HG03439 (cell line): ENCODE measurements around the gene PDGFC.

ENCODE experiments used
- ATAC-seq: cut with Tn5 transposase; IDR thresholded peaks from one replicate; pipeline ENCODE4 v1.9.1; 2021; ENCODE audit warnings: mild to moderate bottlenecking, moderate library complexity; ENCODE audit not compliant: unreplicated experiment

The PDGFC gene

DNA sequence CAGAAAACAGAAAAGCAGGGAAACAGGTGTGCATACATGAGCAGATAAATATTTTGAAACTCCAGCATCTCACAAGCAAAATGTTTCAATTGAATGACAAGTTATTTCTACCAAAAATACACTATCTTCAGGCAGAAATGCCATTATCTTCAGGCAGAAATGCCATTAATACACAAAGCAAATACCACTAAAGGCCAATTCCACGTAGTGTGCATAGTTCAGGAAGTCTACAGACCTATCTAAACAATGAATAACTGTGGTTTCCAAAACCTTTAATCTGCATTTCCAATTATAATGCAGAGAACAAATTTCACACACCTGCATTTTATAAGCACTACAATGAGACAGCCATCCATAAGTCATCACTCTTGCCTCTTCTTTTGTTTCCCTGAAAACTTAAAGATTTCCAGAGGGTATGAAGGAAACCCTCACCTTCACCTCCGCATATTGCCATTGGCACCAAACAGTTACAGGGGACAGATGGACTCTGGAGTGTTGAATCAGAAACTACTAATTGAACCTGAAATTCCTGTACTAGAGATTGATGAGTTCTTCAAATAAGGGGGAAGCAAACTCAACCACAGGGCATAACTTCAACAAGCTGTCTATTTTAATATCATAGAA is 179.0 kb downstream of the PDGFC start:
- no peak for ATAC-seq

DNA sequence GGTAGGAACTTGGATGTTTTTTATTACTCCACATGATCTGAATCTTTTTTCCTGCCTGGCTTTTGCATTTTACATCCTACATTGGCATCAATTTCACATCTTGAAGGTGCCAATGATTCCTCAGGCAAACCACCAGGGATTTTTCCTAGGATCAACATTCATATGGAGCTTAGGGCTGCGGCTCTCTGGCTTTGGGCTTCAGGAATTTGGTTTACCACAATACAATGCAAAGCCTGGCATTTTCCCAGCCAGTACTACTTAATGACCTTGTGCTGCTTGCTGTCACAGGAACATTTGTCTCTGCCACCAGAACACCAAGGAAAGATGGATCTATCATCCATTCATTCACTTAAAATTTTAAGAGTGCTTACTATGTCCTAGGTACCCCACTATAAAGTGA is 180.7 kb downstream of the PDGFC start:
- no peak for ATAC-seq

DNA sequence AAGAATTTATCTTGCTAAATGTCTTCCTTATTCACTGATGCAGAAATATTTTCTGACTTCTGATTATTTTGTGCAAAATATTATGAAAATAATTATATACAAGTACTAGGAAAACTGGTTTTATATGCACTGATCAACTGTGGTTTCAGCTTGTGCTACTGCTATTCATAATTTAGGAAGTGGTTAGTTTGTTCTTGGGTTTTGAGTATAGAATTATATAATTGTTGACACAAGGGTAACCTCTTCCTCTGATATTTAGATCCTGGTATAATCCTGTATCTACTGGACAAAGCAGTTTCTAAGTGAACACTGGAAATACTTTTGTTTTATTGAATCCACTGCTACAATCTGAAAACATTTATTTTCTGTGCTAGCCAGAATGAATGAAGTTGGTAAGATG is 182.8 kb downstream of the PDGFC start:
- no peak for ATAC-seq

DNA sequence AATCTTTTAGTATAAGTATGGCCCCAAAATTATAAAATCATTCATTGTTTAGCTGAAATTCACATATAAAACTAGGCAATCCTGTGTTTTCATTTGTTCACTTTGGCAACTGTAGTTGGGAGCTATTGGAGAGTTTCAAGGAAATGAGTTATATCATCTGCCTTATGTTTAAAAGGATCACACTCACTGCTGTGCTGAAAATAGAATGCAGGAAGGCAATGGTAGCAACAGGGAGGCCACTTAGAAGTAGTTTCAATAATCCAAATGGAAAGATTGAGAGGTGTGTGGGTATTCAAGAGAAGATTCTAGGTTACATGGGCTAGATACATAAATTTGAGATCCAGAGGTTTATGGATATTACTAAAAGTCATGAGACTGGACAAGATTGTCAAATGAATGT is 184.9 kb downstream of the PDGFC start:
- ATAC-seq, result no peak

DNA sequence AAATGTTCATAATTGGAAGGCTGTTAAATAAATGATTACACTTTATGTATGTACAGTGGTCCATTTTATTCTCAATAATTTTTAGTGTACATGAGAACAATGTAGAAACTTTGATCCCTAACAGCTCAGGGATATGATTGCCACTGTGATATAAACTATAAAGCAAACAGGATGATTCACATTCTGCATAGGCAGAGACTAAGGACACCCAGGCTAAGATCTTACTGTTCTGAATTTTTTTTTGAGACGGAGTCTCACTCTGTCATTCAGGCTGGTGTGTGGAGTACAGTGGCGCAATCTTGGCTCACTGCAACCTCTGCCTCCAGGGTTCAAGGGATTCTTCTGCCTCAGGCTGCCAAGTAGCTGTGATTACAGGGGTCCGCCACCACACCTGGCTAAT is 186.6 kb downstream of the PDGFC start:
- ATAC-seq, result no peak

DNA sequence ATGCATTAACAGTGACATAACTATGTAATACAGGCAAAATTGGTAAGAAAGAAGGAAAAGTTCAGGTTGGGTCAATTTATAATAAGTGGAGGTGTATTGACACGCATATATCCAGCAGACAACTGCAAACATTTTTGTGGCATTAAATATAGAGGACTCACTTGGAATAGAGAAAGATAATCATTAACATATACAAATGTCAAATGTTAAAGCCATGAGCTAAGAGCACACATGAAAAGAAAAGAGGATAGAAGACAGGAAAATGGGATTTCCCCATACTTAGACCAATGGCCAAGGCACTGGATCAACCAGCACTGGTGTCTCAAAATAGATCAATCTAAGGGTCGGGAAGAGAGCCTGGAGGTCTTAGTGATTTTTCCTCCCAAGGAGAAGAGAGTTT is 187.6 kb downstream of the PDGFC start:
- ATAC-seq, result no peak

DNA sequence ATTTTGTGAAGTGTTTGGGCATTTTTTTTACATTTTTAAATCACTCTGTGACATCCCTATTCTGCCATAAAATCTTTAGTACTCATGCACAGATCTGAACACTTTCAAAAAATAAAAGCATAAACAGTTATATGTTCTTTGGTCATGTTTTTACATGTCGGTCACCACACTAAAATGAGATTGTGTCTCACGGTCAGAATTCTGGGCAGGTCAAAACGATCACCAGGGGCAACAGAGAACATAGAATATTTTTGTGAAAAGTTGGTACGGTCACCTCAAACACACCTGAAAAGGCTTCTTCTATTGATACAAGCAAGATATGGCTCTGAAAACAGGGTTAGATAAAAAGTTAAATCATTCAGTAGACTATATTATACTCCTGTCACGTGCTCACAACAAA is 189.1 kb downstream of the PDGFC start:
- ATAC-seq, result no peak

DNA sequence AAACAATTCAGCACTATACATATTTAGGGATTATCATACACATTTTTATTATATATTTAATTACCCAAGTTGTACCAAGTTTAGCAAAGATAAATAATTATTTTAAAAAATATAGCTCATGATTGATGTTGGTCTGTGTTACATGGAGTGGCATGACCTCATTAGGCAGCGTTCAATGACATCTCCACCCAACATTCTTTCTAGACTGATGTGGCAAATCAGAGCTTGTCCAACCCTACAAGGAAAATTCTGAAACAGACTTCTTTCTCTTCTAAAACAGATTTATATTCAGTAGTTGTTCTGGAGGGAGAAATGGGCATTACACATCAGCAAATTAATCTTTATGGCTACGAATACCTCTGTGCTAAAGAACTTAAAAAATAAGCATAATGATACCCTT is 189.7 kb downstream of the PDGFC start:
- no peak for ATAC-seq

DNA sequence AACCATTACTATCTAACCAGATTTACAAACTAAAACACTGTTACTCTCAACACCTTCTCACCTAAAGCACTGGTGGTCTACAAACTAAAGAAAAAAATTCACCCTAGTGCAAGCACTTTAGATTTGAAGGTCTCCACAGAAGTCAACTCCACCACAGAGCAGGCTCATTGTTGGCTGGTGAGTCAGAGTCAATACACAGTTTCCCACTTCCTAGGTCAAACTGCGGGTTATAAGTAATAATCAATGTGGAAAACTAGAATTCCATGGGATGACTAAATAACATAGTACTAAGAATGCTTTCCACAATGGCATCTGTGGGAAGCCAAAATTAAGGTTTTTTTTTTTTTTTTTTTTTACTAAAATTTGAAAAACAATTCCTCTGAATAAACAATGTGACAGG is 191.8 kb downstream of the PDGFC start:
- no peak for ATAC-seq

DNA sequence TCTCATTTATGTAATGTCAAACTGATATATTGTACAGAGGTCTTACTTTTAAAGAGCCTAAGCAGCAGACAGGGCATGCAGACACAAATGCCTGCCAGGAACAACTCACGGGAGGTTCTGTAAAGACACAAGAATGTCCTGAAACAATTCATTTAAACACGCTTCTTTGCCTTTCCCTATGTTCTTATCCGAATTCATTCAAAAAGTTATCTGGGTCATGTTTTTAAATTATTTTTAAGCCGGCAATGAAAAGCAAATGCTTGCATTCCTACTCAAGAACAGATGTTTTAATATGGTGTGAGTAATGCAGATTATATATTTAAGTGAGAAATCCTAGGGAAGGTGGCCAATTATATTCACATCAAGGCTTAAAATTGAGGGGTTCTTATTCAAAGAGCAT is 192.6 kb downstream of the PDGFC start:
- no peak for ATAC-seq

DNA sequence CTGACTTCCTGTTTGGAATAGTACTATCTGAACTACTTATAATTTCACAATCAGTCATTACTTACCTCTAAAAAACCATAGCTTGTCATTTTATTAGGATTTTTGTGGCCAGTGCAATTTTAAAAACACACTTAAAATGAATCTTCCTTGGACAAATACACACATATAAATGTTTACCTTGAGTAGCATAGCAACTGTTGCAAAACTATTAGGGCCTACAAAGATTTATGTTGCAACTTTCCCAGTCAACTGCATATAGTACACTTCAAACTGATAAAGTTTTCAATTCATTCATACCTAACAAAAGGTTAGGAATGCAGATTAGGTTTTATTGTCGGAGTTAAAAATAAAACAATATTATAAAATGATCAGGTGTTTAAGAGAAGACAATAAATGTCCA is 193.0 kb downstream of the PDGFC start:
- no peak for ATAC-seq

DNA sequence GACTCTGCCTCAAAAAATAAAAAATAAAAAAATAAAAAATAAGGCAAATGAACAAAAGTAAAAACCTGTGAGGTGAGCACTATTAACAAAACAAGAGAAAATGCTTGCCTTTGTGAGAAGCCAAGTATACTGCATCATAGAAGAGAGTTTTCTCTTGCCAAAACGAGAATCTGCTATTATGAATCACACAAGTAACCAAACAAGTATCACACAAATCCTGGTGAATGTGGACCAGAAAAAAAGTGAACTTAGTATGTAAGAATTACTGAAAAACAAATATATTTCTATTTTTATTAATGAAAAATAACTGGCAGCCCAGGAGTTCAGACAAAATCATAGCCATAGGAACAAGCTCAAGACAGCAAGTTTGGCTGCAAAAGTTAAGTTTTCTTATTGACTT is 193.5 kb downstream of the PDGFC start:
- no peak for ATAC-seq

DNA sequence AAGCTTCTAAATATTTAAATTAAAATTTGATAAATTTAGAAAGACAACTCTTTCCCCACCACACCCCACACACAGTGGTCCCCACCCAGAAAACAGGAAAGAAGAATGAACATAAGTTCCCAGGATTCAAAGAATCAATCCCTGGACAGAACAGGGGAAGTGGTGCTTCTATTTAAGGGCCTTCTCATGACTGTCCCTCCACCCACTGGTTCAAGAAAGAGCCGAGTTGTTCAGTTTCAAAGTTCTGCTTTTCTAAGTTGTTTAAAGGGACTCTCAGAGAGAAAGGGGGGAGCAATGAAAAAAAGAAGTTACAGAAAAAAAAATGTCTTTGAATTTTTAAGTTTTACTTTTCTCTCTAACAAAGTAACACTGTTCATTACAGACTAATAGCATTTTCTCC is 195.8 kb downstream of the PDGFC start:
- ATAC-seq, result no peak

DNA sequence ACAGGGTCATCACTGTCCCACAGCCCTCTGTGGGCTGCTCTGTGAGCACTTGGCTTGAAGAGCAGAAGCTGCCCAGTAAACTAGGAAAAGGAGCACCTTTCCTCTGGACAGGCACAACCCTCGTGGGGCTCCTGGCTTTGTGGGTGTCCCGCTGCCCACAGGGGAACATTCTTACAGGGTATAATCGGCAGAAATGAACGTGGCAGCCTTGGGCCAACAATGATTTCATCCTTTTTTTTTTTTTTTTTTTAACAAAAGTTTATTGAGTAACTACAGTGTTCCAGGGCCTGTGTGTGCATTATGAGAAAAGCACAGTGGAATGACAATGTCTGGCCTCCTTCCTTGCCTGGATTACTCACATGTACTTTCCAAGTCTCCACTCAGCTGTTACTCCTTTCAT is 197.2 kb downstream of the PDGFC start:
- ATAC-seq, result no peak

DNA sequence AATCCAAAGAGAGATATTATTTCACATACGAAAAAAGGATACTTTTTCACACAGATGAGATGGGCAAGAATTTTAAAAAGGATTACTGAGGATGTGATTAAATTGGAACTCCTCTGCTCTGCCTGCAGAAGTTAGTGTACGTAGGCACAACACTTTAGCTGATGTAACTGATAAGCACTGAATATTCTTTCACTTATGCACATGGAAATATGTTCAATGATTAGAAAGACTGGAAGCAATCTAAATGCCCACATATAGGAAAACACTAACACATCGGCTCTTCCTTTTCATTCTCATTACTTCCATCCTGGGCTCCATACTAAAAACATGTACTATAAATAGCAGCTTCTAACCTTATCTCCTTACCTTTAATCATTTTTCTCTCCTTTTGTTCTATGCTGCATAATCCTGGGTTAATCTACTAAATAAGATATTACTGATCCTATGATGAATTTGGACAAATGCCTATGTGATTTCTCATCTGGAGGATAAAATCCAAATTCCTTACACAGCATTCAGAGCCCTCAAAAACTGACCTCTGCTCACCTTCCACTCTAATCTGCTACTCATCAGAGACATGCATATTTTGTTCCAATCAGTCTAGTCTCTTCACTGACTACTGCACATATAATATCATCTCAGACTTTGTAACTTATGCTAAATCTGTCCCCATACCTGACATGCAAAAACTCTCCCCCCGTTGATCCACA is 197.8 kb downstream of the PDGFC start:
- no peak for ATAC-seq

DNA sequence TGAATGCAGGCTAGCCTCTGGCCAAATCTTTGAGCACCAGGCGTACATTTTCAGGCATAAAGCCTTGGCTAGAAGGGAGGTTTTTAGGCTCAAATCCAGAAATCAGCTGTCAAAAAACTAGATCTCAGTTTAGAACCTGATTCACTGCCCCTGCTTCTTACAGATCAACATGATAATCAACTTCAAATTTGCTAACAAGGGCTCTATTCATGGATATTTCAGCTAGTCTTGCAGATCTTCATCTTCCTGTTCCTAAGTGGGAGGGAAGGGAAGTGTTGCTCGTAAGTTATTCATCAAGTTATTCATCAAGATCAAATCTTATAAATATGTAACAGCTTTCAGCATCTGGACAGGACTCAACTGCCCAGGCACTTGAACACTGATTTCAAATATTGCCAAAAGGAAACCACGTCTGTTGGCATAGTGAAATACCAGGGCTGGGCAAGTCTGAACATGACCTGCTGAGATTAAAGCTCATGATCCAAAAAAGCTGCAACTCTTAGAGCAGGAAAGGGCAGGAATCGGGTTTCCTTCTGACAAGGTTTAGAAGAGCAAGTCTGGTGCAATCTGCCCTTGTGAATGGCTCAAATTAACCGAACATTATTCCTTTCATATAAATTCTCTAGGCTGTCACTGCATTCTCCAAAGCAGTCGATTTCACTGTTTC is 200.3 kb downstream of the PDGFC start:
- ATAC-seq, result no peak

DNA sequence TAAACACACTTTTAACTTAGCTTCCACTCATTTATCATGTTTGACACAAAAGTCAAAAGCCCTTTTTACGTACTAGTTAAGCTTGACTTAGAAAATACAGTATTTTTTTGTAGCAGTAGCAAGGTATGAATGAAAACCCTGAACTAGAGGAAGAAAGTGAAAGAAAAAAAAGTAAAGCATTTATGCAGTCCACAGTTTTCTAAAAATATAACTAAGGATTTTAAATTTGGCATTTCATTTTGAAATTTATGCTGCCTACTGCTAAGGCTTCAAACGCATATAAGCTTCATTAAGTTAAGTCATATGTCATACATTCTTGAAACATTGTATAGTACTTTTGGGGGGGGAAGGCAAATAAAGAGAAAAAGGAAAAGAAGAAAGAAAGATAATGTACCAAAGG is 201.5 kb downstream of the PDGFC start:
- no peak for ATAC-seq

DNA sequence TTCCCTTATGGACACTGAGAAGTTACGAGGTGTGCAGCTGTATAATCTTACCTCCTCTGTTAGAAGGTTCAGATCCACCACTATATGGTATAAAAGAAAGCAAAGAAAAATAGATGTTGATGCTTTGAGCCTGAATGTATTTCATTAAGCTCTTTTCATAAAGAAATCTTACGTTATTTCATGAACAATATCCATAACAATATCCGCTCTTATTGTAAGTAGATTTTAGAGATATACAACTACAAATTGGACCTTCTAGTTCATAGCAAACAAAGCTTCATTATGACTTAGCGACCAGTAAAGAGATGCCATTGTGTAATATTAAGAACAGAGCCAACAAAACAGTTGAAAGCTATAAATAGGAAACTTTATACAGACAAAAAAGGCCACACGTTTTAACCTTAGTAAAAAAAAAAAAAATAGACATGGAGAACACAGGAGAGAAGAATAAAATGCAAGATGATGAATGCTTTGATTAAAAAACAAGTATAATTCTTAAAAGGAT is 203.6 kb downstream of the PDGFC start:
- ATAC-seq, result no peak

DNA sequence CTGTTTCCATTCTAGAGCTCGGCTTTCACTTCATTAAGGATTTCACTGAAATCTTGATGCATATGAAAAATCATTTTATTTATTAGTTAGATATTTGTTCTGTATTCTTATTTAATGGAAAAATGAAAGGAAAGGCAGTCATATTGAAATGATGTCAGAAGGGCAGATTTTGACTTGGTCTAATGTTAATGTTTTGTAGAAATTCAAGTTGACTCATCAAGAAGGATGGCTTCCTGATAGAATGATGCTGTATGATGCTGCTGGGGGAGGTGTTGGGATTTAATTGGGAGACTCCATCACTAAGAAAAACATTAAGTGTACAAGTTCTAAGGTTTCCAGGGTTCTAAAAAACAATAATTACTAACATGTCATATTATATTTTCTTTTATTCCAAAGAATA is 204.8 kb downstream of the PDGFC start:
- no peak for ATAC-seq

DNA sequence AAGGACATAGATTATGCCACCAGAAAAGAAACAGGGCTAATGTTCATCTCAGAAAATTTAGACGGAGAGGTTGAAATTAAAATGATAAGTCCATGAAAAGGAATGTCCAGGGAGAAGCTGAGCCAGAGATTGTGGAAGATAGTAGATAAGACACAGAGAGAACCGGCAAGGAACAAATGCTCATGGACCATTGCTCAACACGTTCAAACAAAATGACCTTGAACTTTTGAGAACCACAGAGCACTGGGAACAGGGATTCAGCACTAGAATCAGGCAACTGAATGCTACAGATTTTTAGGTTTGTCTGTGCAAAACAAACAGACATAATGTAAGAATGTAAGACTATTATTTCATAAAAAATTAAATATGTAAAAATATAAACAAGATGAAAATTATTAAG is 206.3 kb downstream of the PDGFC start:
- ATAC-seq, result no peak

DNA sequence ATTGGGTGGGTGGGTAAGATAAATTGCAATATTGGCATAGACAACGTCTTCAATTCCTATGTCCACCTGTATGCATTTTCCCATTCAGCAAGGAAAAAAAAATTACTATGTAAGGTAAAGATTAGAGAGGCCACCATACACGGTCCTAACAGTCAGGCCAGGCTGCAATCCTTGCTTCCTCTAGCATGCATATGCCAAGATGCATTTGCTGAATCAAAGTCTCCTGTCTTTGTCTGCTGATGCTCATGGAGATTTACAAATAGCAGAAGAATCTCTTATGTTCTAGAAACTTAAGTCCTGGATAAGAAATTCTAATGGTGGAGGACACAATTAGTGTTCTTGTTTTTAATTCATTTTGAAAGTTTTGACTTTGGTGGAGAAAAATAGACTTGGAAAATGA is 206.8 kb downstream of the PDGFC start:
- ATAC-seq, result no peak

DNA sequence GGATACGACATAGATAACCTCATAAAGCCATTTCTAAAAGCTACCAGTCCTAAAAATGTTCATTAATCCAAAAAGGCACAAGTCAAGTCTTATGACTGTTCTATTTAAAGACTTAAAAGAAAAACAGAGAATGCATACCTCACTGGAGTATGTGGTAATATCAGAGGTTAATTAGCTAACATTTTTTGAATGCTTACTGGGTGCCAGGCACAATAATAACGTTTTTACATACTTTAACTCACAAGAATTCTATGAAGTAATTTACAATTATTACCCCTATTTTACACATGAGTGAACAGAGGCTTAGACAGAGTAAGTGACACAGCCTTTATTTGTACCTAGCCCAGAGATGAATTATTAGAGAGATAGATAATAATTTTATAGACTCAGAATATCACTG is 207.5 kb downstream of the PDGFC start:
- no peak for ATAC-seq
